Measurements from ENCODE around the gene ARHGAP27. TPM values are rescaled to one million over a fixed set of nuclear protein-coding genes. Genes with fewer than 3 reads are reported as not detected.

The ARHGAP27 gene
- total RNA-seq, 1 experiment from 2014 or later, result 12.9 TPM

GRCh38 chr17:45361976-45362375 lies 70.7 kb downstream of the ARHGAP27 start:
- no peak for TF ChIP-seq IRF1 (CRISPR knock-in tag; IDR thresholded peaks at IDR 0.05)
- TF ChIP-seq ELF4 (CRISPR knock-in tag; IDR thresholded peaks at IDR 0.05; ENCODE audit: low read depth), result no peak
- no peak for TF ChIP-seq CDX4 (CRISPR knock-in tag; IDR thresholded peaks at IDR 0.05; ENCODE audit: borderline replicate concordance)
- no peak for DNase-seq (ENCODE audit: low spot score)
- Mint-ChIP-seq H3K4me3 (no peak overlapping the region), H3K9me3 (peaks cover 6% of the 10 kb centered on the region), H3K4me1 (peaks cover 28% of the 10 kb centered on the region), H3K36me3 (no peaks in the 10 kb centered on the region), H3K27ac (no peak overlapping the region), H3K27me3 (ENCODE audit: low read depth) (peaks cover 6% of the 10 kb centered on the region)
- ChIA-PET CTCF (interaction anchor here (1.1 to 1.7 kb wide), 2 partner anchors 85 to 115 kb away, joined by 3 to 5 read pairs; no protein-coding TSS in a partner anchor), POLR2A (no interaction called here)
- no peak for ATAC-seq

- H3K27ac Mint-ChIP-seq, result no peak overlapping the region
- no peak for ATAC-seq
- TF ChIP-seq CDX4 (CRISPR knock-in tag; IDR thresholded peaks at IDR 0.05; ENCODE audit: borderline replicate concordance) (no peak), ZNF138 (CRISPR knock-in tag; conservative IDR thresholded peaks at IDR 0.05) (no peak), AFF4 (CRISPR knock-in tag; IDR thresholded peaks at IDR 0.05; ENCODE audit: borderline replicate concordance) (no peak)
- DNase-seq (ENCODE audit: low spot score), result no peak
- ChIA-PET CTCF (interaction anchor here (1.1 to 1.7 kb wide), 2 partner anchors 84 to 115 kb away, joined by 3 to 5 read pairs; no protein-coding TSS in a partner anchor), POLR2A (no interaction called here)
- peaks cover 6% of the 10 kb centered on the region for H3K27me3 Mint-ChIP-seq (ENCODE audit: low read depth)
- peaks cover 6% of the 10 kb centered on the region for H3K9me3 Mint-ChIP-seq
- H3K36me3 Mint-ChIP-seq, result no peaks in the 10 kb centered on the region
- peaks cover 23% of the 10 kb centered on the region for H3K4me1 Mint-ChIP-seq
- no peak overlapping the region for H3K4me3 Mint-ChIP-seq
These were observed 71.2 kb downstream of the ARHGAP27 start for GRCh38 chr17:45361451-45361850.

- peaks cover 17% of the 10 kb centered on the region for H3K27me3 Mint-ChIP-seq (ENCODE audit: low read depth)
- ChIA-PET CTCF (interaction anchor here (0.7 kb wide), 2 partner anchors 49 to 86 kb away, joined by 3 read pairs; no protein-coding TSS in a partner anchor), POLR2A (no interaction called here)
- no peaks in the 10 kb centered on the region for H3K36me3 Mint-ChIP-seq
- no peak overlapping the region for H3K4me3 Mint-ChIP-seq
- no peaks in the 10 kb centered on the region for H3K4me1 Mint-ChIP-seq
- no peak for ATAC-seq
- no peak for DNase-seq (ENCODE audit: low spot score)
- no peak overlapping the region for H3K27ac Mint-ChIP-seq
- H3K9me3 Mint-ChIP-seq, result peaks cover 13% of the 10 kb centered on the region
- TF ChIP-seq NFE2L1 (CRISPR knock-in tag; IDR thresholded peaks at IDR 0.05) (no peak), RORB (CRISPR knock-in tag; IDR thresholded peaks at IDR 0.05) (no peak), MXD4 (CRISPR knock-in tag; IDR thresholded peaks at IDR 0.05; ENCODE audit: borderline replicate concordance) (no peak), RELA (CRISPR knock-in tag; IDR thresholded peaks at IDR 0.05; ENCODE audit: borderline replicate concordance) (no peak), STAT6 (CRISPR knock-in tag; conservative IDR thresholded peaks at IDR 0.05; ENCODE audit: low read depth) (no peak), HMGA2 (CRISPR knock-in tag; IDR thresholded peaks at IDR 0.05) (no peak), ARID4B (CRISPR knock-in tag; IDR thresholded peaks at IDR 0.05; ENCODE audit: borderline replicate concordance) (no peak), FOXP1 (CRISPR knock-in tag; IDR thresholded peaks at IDR 0.05; ENCODE audit: borderline replicate concordance) (no peak), CREB1 (CRISPR knock-in tag; IDR thresholded peaks at IDR 0.05) (no peak), EMX1 (CRISPR knock-in tag; IDR thresholded peaks at IDR 0.05) (no peak), SMAD3 (CRISPR knock-in tag; IDR thresholded peaks at IDR 0.05; ENCODE audit: borderline replicate concordance) (no peak)
These were observed 75.2 kb downstream of the ARHGAP27 start for GRCh38 chr17:45357364-45357997.

Data from WTC11 (cell line).